ENCODE data around the gene RAD51B.

The RAD51B gene

GRCh38 chr14:67819563-67820421, at the start of gene RAD51B:
TSS of gene RAD51B (plus strand) at chr14:67819779.
- peak within 1 kb of the TSS; percentile 74 for H3K4me3 ChIP-seq (ENCODE audit: low read depth, low read length)
- DNase-seq (ENCODE audit: low read depth), result peak; percentile 64
- TF ChIP-seq, protein P1, sequence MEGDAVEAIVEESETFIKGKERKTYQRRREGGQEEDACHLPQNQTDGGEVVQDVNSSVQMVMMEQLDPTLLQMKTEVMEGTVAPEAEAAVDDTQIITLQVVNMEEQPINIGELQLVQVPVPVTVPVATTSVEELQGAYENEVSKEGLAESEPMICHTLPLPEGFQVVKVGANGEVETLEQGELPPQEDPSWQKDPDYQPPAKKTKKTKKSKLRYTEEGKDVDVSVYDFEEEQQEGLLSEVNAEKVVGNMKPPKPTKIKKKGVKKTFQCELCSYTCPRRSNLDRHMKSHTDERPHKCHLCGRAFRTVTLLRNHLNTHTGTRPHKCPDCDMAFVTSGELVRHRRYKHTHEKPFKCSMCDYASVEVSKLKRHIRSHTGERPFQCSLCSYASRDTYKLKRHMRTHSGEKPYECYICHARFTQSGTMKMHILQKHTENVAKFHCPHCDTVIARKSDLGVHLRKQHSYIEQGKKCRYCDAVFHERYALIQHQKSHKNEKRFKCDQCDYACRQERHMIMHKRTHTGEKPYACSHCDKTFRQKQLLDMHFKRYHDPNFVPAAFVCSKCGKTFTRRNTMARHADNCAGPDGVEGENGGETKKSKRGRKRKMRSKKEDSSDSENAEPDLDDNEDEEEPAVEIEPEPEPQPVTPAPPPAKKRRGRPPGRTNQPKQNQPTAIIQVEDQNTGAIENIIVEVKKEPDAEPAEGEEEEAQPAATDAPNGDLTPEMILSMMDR (IDR thresholded peaks at IDR 0.05; ENCODE audit: low read depth, low read length, missing control alignments), result no peak

DNA sequence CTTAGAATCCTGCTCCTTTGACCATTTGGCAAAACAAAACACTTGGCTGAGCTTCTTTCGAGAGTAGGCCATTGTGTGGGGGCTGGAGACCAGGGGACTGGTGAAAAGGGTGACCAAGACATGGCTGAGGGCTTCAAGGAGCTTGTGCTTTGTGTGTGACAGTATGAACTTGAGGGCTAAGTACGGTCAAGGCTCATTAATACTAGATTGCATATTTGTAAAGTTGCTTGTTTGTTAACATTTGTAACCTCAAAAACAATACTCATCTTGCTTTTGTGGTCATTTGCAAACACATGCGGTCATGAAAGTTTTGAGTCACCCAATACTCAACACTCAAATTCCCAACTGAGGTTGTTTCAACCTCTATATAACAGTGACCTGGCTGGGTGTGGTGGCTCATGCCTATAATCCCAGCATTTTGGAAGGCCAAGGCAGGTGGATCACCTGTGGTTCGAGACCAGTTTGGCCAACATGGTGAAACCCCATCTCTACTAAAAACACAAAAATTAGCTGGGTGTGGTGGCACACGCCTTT, 45.7 kb upstream of the RAD51B start:
- TF ChIP-seq, protein P1 (IDR thresholded peaks at IDR 0.05; ENCODE audit: low read depth, low read length, missing control alignments), result no peak
- no peak for DNase-seq (ENCODE audit: low read depth)
- no peak overlapping the region for H3K4me3 ChIP-seq (ENCODE audit: low read depth, low read length)

DNA sequence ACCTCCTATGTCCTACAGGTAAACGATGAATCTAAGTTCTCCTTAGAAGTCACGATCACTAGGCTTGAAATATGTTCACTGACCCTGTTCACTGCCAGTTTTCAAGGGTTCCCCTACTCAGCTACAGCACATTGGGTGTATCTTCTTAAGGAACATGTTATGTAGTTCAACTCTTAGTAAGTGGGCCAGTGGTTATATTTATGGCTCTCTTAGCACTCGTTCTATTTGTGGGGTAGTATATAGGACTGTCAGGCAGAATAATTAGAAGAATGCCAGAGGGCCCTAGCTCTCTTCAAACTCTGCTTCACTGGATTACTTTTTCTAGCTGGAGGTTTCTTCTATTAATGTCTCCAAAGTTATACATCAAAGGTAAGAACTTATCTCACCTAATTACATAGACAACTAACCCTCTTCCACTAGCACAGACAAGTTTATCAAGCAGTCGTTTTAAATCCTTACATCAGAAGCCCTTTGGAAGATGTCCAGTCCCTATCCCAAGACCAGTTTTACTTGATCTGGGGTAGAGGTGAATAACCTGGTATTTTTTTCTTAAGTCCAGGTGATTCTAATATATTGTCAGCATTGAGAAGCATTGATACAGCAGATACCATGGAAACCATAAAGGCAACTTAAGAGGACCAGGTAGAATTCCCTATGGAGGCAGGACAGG, 42.8 kb upstream of the RAD51B start:
- no peak overlapping the region for H3K4me3 ChIP-seq (ENCODE audit: low read depth, low read length)
- TF ChIP-seq, protein P1 (IDR thresholded peaks at IDR 0.05; ENCODE audit: low read depth, low read length, missing control alignments), result no peak
- DNase-seq (ENCODE audit: low read depth), result no peak

GRCh38 chr14:67778792-67779191, 40.8 kb upstream of the RAD51B start:
- TF ChIP-seq, protein P1 (IDR thresholded peaks at IDR 0.05; ENCODE audit: low read depth, low read length, missing control alignments), result no peak
- no peak for DNase-seq (ENCODE audit: low read depth)
- H3K4me3 ChIP-seq (ENCODE audit: low read depth, low read length), result no peak overlapping the region

DNA sequence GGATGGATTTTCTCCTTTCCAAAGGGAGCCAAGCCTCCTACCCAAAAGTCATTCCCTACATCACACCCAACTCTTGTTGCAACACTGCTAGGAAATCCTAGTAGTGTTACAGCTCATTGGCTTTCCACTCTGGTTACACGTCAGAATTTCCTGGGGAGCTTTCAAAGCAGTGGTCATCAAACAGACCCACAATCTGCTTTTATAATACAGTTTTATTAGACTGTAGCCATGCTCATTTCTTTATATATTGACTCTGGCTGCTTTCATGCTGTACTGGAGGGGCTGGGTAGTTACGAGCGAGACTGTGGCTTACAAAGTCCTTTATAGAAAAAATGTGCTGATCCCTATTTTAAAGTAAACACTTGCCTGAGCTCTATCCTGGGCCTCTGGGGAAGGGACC, 37.5 kb upstream of the RAD51B start:
- DNase-seq (ENCODE audit: low read depth), result no peak
- no peak overlapping the region for H3K4me3 ChIP-seq (ENCODE audit: low read depth, low read length)
- TF ChIP-seq, protein P1 (IDR thresholded peaks at IDR 0.05; ENCODE audit: low read depth, low read length, missing control alignments), result no peak

DNA sequence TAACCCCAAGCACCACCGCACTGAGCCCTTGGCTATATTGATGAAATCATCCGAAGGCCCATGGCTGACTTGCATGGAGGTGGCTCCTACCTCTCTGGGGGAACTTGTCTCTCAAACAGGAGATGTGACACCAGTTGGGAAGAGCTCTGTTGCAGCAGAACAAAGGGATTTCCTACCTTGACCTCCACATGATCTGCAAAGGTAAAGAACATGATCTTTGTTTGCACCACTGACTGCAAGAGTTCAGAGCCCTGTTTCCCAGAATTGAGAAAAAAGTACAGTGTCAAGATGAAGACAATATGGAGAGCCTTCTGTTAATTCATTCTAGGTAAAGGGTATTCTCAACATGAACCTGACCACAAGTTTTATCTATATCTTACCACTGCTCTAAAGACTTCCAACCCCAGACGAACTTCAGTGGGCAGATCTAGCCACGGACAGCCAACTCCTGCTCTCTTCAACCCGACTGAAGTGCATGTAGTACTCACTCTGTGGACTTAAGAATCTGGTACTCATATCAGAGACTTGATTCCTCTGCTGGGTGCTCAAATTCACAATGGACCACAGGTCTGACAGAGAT, 35.2 kb upstream of the RAD51B start:
- no peak overlapping the region for H3K4me3 ChIP-seq (ENCODE audit: low read depth, low read length)
- DNase-seq (ENCODE audit: low read depth), result no peak
- TF ChIP-seq, protein P1 (IDR thresholded peaks at IDR 0.05; ENCODE audit: low read depth, low read length, missing control alignments), result no peak
